Neural crest cell (in vitro differentiated cells): ENCODE measurements around the gene LSM12. TPM values are rescaled to one million over a fixed set of nuclear protein-coding genes. Genes with fewer than 3 reads are reported as not detected.

Source experiments
- DNase-seq: peaks from one replicate; pipeline ENCODE4 v3.0.0; 2021; ENCODE audit warnings: low read depth, mixed read lengths, low spot score
- H3K27ac Mint-ChIP-seq: one replicate; pipeline ENCODE4 v1.8.0; 2021; ENCODE audit warnings: mild to moderate bottlenecking, mixed read lengths; ENCODE audit not compliant: unreplicated experiment
- H3K27me3 Mint-ChIP-seq: 2 replicates; pipeline ENCODE4 v1.8.0; 2021; ENCODE audit warnings: low read depth, mild to moderate bottlenecking, mixed read lengths
- H3K36me3 Mint-ChIP-seq: 2 replicates; pipeline ENCODE4 v1.8.0; 2021; ENCODE audit warnings: low read depth, mild to moderate bottlenecking, mixed read lengths
- H3K4me1 Mint-ChIP-seq: 2 replicates; pipeline ENCODE4 v1.8.0; 2021; ENCODE audit warnings: mixed read lengths
- H3K4me3 Mint-ChIP-seq: one replicate; pipeline ENCODE4 v1.8.0; 2021; ENCODE audit warnings: mild to moderate bottlenecking, mixed read lengths
- H3K9me3 Mint-ChIP-seq: 2 replicates; pipeline ENCODE4 v1.8.0; 2021; ENCODE audit warnings: mixed read lengths
- CTCF ChIP-seq: fragments of 200-600 bp; sonication (generic); conservative IDR thresholded peaks from 2 replicates; pipeline ENCODE4 v1.5.0; 2021; ENCODE audit warnings: antibody characterized with exemption, mild to moderate bottlenecking
- total RNA-seq: library from RNA; stranded (reverse); gene quantifications from 2 replicates; pipeline ENCODE4 v1.2.1, GENCODE V29; 2021

LSM12 gene
- total RNA-seq, 1 donor from 2014 or later, result 60.9 TPM

GRCh38 chr17:44012874-44013273, 53.6 kb downstream of the LSM12 start:
- Mint-ChIP-seq H3K4me1 (peaks cover 26% of the 10 kb centered on the region), H3K36me3 (peaks cover 2% of the 10 kb centered on the region), H3K27ac (no peak overlapping the region), H3K4me3 (peak overlapping the region; percentile 99), H3K27me3 (peaks cover 5% of the 10 kb centered on the region), H3K9me3 (no peaks in the 10 kb centered on the region)
- TF ChIP-seq CTCF, result no peak
- DNase-seq, result no peak

- H3K36me3 Mint-ChIP-seq, result peaks cover 2% of the 10 kb centered on the region
- peak overlapping the region; percentile 99 for H3K4me3 Mint-ChIP-seq
- DNase-seq, result no peak
- H3K9me3 Mint-ChIP-seq, result no peaks in the 10 kb centered on the region
- H3K4me1 Mint-ChIP-seq, result peaks cover 30% of the 10 kb centered on the region
- H3K27ac Mint-ChIP-seq, result no peak overlapping the region
- no peak for TF ChIP-seq CTCF
- H3K27me3 Mint-ChIP-seq, result peaks cover 9% of the 10 kb centered on the region
Measured at GRCh38 chr17:44012391-44012790, 54.1 kb downstream of the LSM12 start.

GRCh38 chr17:44011876-44012275, 54.6 kb downstream of the LSM12 start:
- Mint-ChIP-seq H3K36me3 (peaks cover 2% of the 10 kb centered on the region), H3K27me3 (peaks cover 13% of the 10 kb centered on the region), H3K9me3 (no peaks in the 10 kb centered on the region), H3K27ac (no peak overlapping the region), H3K4me1 (peaks cover 30% of the 10 kb centered on the region), H3K4me3 (peak overlapping the region; percentile 77)
- DNase-seq, result no peak
- TF ChIP-seq CTCF, result no peak

- TF ChIP-seq CTCF, result no peak
- peak overlapping the region; percentile 77 for H3K4me3 Mint-ChIP-seq
- peak overlapping the region; percentile 85 for H3K27ac Mint-ChIP-seq
- peaks cover 34% of the 10 kb centered on the region for H3K4me1 Mint-ChIP-seq
- H3K9me3 Mint-ChIP-seq, result no peaks in the 10 kb centered on the region
- peaks cover 20% of the 10 kb centered on the region for H3K27me3 Mint-ChIP-seq
- DNase-seq, result no peak
- H3K36me3 Mint-ChIP-seq, result peaks cover 2% of the 10 kb centered on the region
Measured at GRCh38 chr17:44010966-44011647, 55.4 kb downstream of the LSM12 start.

GRCh38 chr17:44008205-44008909, 58.1 kb downstream of the LSM12 start:
- no peak for TF ChIP-seq CTCF
- Mint-ChIP-seq H3K27ac (peak overlapping the region; percentile 50), H3K36me3 (no peaks in the 10 kb centered on the region), H3K4me1 (peaks cover 18% of the 10 kb centered on the region), H3K9me3 (no peaks in the 10 kb centered on the region), H3K4me3 (peak overlapping the region; percentile 94), H3K27me3 (peaks cover 46% of the 10 kb centered on the region)
- DNase-seq, result no peak
